VCaP (cell line): ENCODE results near the gene SWSAP1.

Source experiments
- H3K27ac ChIP-seq: fragments of 450-650 bp; 2 replicates; pipeline ENCODE4 v1.5.1; 2017
- CTCF ChIP-seq: fragments of 450-650 bp; conservative IDR thresholded peaks from 2 replicates; pipeline ENCODE4 v1.5.1; 2017; ENCODE audit warnings: mild to moderate bottlenecking, moderate library complexity

The SWSAP1 gene

GRCh38 chr19:11356676-11357550, 17.6 kb upstream of the SWSAP1 start:
- no peak for TF ChIP-seq CTCF
- H3K27ac ChIP-seq: no peak overlapping the region

GRCh38 chr19:11359421-11359820, 15.0 kb upstream of the SWSAP1 start:
- H3K27ac ChIP-seq: no peak overlapping the region
- no peak for TF ChIP-seq CTCF

- no peak overlapping the region for H3K27ac ChIP-seq
- TF ChIP-seq CTCF: no peak
Measured at GRCh38 chr19:11361037-11361770, 13.3 kb upstream of the SWSAP1 start.

- TF ChIP-seq CTCF: no peak
- H3K27ac ChIP-seq: no peak overlapping the region
Measured at GRCh38 chr19:11361771-11362731, 12.4 kb upstream of the SWSAP1 start.

- no peak for TF ChIP-seq CTCF
Measured at GRCh38 chr19:11363881-11364280, 10.6 kb upstream of the SWSAP1 start.

GRCh38 chr19:11364296-11364904, 10.1 kb upstream of the SWSAP1 start:
- H3K27ac ChIP-seq: no peak overlapping the region
- no peak for TF ChIP-seq CTCF

More at GRCh38 chr19:11363881-11364280, 10.6 kb upstream of the SWSAP1 start:
- H3K27ac ChIP-seq: no peak overlapping the region
